Measurements from ENCODE around the gene SLC12A4.

SLC12A4 gene

DNA sequence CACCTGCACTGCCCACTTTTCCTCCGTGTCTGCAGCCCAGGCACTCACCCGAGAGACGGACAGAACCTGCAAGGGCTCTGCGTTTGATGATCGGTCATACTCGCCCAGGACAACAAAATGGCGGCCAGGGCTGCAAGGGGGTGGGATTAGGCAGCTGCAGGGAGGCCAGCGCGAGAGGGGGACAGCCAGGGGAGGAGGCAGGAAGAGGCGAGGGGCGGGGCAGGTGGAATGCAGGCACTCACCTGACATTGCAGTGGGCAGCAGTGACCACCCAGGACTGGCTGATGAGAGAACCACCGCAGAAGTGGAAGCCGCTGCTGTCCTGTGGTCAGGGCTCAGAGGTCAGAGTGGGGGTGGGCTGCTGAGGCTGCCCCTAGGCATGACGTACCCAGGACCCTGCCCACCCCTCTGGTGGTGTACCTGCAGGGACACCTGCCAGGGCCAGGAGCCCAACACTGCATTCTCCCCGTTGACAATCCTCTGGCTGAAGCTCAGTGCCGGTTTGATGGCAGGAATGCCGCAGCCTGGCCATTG is 37.7 kb downstream of the SLC12A4 start:
- Histone ChIP-seq H3K9ac (ENCODE audit: insufficient read length) (no peak overlapping the region), H3K27ac (no peak overlapping the region), H3K4me3 (no peak overlapping the region), H3K36me3 (ENCODE audit: insufficient read depth, low read length) (no peaks in the 10 kb centered on the region), H3K9me3 (ENCODE audit: low read depth, low read length) (no peaks in the 10 kb centered on the region)
- TF ChIP-seq POLR2AphosphoS5 (IDR thresholded peaks at IDR 0.05; ENCODE audit: borderline replicate concordance, low read depth, low read length), result no peak
- TF ChIP-seq FOXP2 (optimal IDR thresholded peaks at IDR 0.05; ENCODE audit: control extremely low read depth, extremely low read length, insufficient read depth), result no peak
- TF ChIP-seq EZH2 (IDR thresholded peaks at IDR 0.05), result no peak
- no peak for DNase-seq (ENCODE audit: low read depth, low spot score)

DNA sequence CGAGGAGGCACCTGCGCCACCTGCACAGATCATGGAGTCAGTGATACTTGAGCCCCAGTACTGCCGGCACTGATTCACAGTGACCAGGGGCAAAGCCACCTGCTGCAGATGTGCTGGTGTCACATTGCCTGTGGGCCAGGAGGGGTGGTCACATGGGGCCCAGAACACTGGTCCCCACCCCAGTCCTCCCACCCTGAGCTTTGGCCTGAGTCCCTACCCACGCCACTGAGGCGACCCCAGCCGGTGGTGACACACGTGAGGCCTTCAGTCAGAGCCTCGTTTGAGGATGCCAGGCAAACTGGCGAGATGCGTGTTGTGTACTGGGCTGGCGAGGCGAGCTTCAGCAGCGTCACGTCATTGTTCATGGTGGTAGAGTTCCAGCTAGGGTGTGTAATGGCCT is 38.2 kb downstream of the SLC12A4 start:
- Histone ChIP-seq H3K4me3 (no peak overlapping the region), H3K36me3 (ENCODE audit: insufficient read depth, low read length) (no peaks in the 10 kb centered on the region), H3K9me3 (ENCODE audit: low read depth, low read length) (no peaks in the 10 kb centered on the region), H3K9ac (ENCODE audit: insufficient read length) (no peak overlapping the region), H3K27ac (no peak overlapping the region)
- no peak for TF ChIP-seq EZH2 (IDR thresholded peaks at IDR 0.05)
- TF ChIP-seq POLR2AphosphoS5 (IDR thresholded peaks at IDR 0.05; ENCODE audit: borderline replicate concordance, low read depth, low read length), result no peak
- no peak for TF ChIP-seq FOXP2 (optimal IDR thresholded peaks at IDR 0.05; ENCODE audit: control extremely low read depth, extremely low read length, insufficient read depth)
- no peak for DNase-seq (ENCODE audit: low read depth, low spot score)

GRCh38 chr16:67928561-67929364 is 39.7 kb downstream of the SLC12A4 start:
- no peak for DNase-seq (ENCODE audit: low read depth, low spot score)
- H3K4me3 ChIP-seq, result no peak overlapping the region
- no peak overlapping the region for H3K9ac ChIP-seq (ENCODE audit: insufficient read length)
- H3K36me3 ChIP-seq (ENCODE audit: insufficient read depth, low read length), result no peaks in the 10 kb centered on the region
- no peaks in the 10 kb centered on the region for H3K9me3 ChIP-seq (ENCODE audit: low read depth, low read length)
- TF ChIP-seq EZH2 (IDR thresholded peaks at IDR 0.05), result no peak
- TF ChIP-seq POLR2AphosphoS5 (IDR thresholded peaks at IDR 0.05; ENCODE audit: borderline replicate concordance, low read depth, low read length), result no peak
- TF ChIP-seq FOXP2 (optimal IDR thresholded peaks at IDR 0.05; ENCODE audit: control extremely low read depth, extremely low read length, insufficient read depth), result no peak
- H3K27ac ChIP-seq, result no peak overlapping the region

DNA sequence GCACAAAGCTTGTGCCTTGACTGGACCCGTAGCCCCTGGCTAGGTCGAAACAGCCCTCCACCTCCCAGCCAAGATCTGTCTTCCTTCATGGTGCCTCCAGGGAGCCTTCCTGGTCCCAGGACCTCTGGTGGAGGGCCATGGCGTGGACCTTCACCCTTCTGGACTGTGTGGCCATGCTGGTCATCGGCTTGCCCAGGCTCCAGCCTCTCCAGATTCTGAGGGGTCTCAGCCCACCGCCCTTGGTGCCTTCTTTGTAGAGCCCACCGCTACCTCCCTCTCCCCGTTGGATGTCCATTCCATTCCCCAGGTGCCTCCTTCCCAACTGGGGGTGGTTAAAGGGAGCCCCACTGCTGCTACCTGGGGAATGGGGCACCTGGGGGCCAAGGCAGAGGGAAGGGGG is 40.3 kb downstream of the SLC12A4 start:
- Histone ChIP-seq H3K9ac (ENCODE audit: insufficient read length) (no peak overlapping the region), H3K27ac (no peak overlapping the region), H3K36me3 (ENCODE audit: insufficient read depth, low read length) (no peaks in the 10 kb centered on the region), H3K4me3 (no peak overlapping the region), H3K9me3 (ENCODE audit: low read depth, low read length) (no peaks in the 10 kb centered on the region)
- DNase-seq (ENCODE audit: low read depth, low spot score), result no peak
- TF ChIP-seq POLR2AphosphoS5 (IDR thresholded peaks at IDR 0.05; ENCODE audit: borderline replicate concordance, low read depth, low read length), result no peak
- TF ChIP-seq FOXP2 (optimal IDR thresholded peaks at IDR 0.05; ENCODE audit: control extremely low read depth, extremely low read length, insufficient read depth), result no peak
- TF ChIP-seq EZH2 (IDR thresholded peaks at IDR 0.05), result no peak

DNA sequence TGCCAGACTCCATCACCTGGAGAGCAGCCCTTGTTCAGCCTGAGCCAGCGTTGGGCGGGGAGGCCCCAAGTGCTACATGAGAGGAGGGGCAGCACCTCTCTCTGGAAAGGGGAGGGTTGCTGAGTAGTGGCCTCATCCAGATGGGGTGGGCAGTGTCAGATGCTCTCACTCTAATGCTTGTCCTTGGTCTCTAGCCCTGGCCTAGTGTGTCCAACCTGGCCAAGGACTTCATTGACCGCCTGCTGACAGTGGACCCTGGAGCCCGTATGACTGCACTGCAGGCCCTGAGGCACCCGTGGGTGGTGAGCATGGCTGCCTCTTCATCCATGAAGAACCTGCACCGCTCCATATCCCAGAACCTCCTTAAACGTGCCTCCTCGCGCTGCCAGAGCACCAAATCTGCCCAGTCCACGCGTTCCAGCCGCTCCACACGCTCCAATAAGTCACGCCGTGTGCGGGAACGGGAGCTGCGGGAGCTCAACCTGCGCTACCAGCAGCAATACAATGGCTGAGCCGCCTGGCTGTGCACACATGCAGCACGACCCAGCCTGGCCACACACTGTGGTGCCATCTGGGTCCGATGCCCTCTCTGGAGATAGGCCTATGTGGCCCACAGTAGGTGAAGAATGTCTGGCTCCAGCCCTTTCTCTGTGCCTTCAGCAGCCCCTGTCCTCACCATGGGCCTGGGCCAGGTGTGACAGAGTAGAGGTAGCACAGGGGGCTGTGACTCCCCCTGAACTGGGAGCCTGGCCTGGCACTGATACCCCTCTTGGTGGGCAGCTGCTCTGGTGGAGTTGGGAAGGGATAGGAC is 41.1 kb downstream of the SLC12A4 start:
- Histone ChIP-seq H3K9me3 (ENCODE audit: low read depth, low read length) (no peaks in the 10 kb centered on the region), H3K9ac (ENCODE audit: insufficient read length) (no peak overlapping the region), H3K36me3 (ENCODE audit: insufficient read depth, low read length) (no peaks in the 10 kb centered on the region), H3K27ac (no peak overlapping the region), H3K4me3 (no peak overlapping the region)
- no peak for DNase-seq (ENCODE audit: low read depth, low spot score)
- TF ChIP-seq EZH2 (IDR thresholded peaks at IDR 0.05), result no peak
- no peak for TF ChIP-seq FOXP2 (optimal IDR thresholded peaks at IDR 0.05; ENCODE audit: control extremely low read depth, extremely low read length, insufficient read depth)
- no peak for TF ChIP-seq POLR2AphosphoS5 (IDR thresholded peaks at IDR 0.05; ENCODE audit: borderline replicate concordance, low read depth, low read length)

GRCh38 chr16:67926181-67926750 is 42.2 kb downstream of the SLC12A4 start:
- Histone ChIP-seq H3K27ac (no peak overlapping the region), H3K9me3 (ENCODE audit: low read depth, low read length) (no peaks in the 10 kb centered on the region), H3K9ac (ENCODE audit: insufficient read length) (no peak overlapping the region), H3K4me3 (no peak overlapping the region), H3K36me3 (ENCODE audit: insufficient read depth, low read length) (no peaks in the 10 kb centered on the region)
- DNase-seq (ENCODE audit: low read depth, low spot score), result no peak
- no peak for TF ChIP-seq POLR2AphosphoS5 (IDR thresholded peaks at IDR 0.05; ENCODE audit: borderline replicate concordance, low read depth, low read length)
- TF ChIP-seq FOXP2 (optimal IDR thresholded peaks at IDR 0.05; ENCODE audit: control extremely low read depth, extremely low read length, insufficient read depth), result no peak
- TF ChIP-seq EZH2 (IDR thresholded peaks at IDR 0.05), result no peak

DNA sequence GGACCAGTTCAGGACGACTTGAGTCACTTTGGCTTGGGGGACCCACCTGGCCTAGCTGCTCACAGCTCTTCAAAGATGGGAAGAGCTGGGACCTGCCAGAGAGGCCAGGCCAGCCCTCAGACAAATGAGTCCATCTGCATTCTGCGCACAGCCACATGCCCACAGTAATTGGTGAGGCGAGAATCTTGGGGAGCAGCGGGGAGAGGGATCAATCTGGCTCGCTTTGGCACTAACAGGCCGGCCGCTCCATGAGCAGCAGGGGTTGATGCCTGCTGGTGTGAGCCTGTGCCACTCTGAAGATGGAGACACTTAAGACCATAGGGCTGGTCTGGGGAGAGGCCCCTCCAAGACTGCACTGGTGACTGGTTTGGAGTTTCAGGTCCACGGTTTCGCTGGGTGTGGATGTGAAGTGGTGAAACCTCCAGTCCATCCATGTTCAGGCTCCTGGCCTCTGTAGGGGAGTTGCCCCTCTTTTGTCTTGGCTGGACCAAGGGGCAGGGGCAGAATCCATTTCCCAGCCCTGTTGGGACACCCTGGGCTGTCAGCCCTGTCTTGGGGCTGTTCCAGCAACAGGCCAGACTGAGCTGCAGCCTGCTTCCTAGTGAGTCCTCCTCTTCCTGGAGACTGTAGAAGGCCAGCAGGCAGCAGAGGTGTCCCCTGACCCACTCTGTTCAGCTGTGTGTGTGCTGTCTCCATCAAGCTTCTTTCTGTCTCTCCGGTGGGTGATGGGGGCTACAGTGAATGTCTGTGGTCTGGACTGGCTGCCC is 44.1 kb downstream of the SLC12A4 start:
- H3K36me3 ChIP-seq (ENCODE audit: insufficient read depth, low read length), result no peaks in the 10 kb centered on the region

More for the DNA sequence above, 44.1 kb downstream of the SLC12A4 start:
- TF ChIP-seq FOXP2 (optimal IDR thresholded peaks at IDR 0.05; ENCODE audit: control extremely low read depth, extremely low read length, insufficient read depth) (no peak), POLR2AphosphoS5 (IDR thresholded peaks at IDR 0.05; ENCODE audit: borderline replicate concordance, low read depth, low read length) (no peak)
- H3K4me3 ChIP-seq, result no peak overlapping the region
- no peaks in the 10 kb centered on the region for H3K9me3 ChIP-seq (ENCODE audit: low read depth, low read length)
- no peak overlapping the region for H3K27ac ChIP-seq
- no peak overlapping the region for H3K9ac ChIP-seq (ENCODE audit: insufficient read length)
- DNase-seq (ENCODE audit: low read depth, low spot score), result no peak
